Putamen (tissue), 1 donor: ENCODE results near the gene CTSZ.
"Not testable (repeated sequence)": the region's sequence is repeated elsewhere in the genome, so short reads cannot be mapped to it uniquely, and the experiment has no call there.

Source experiments
- DNase-seq: peaks from one replicate; pipeline ENCODE4 v3.0.0-alpha.2; 2016; ENCODE audit warnings: low spot score

Gene CTSZ

GRCh38 chr20:58978351-58979190 is 28.5 kb downstream of the CTSZ start:
- no peak for DNase-seq

GRCh38 chr20:58976061-58976730 is 30.9 kb downstream of the CTSZ start:
- no peak for DNase-seq

GRCh38 chr20:58975353-58975752 is 31.7 kb downstream of the CTSZ start:
- no peak for DNase-seq

GRCh38 chr20:58973866-58974265 is 33.2 kb downstream of the CTSZ start:
- DNase-seq, result no peak

GRCh38 chr20:58973179-58973578 is 33.9 kb downstream of the CTSZ start:
- no peak for DNase-seq

GRCh38 chr20:58971429-58971828 is 35.6 kb downstream of the CTSZ start:
- DNase-seq, result no peak

GRCh38 chr20:58970146-58970545 is 36.9 kb downstream of the CTSZ start:
- no peak for DNase-seq

GRCh38 chr20:58969439-58969838 is 37.6 kb downstream of the CTSZ start:
- DNase-seq, result no peak

- DNase-seq, result no peak
Observed at GRCh38 chr20:58967652-58968429, 39.2 kb downstream of the CTSZ start.

- DNase-seq, result no peak
Observed at GRCh38 chr20:58965270-58966064, 41.6 kb downstream of the CTSZ start.

GRCh38 chr20:58963922-58964321 is 43.1 kb downstream of the CTSZ start:
- DNase-seq, result not testable (repeated sequence)

- DNase-seq, result no peak
Observed at GRCh38 chr20:58963060-58963584, 43.9 kb downstream of the CTSZ start.

GRCh38 chr20:58959652-58960051 is 47.4 kb downstream of the CTSZ start:
- DNase-seq, result no peak

- DNase-seq, result no peak
Observed at GRCh38 chr20:58956078-58956477, 51.0 kb downstream of the CTSZ start.

GRCh38 chr20:58953050-58953449 is 54.0 kb downstream of the CTSZ start:
- no peak for DNase-seq

GRCh38 chr20:58950603-58951002 is 56.5 kb downstream of the CTSZ start:
- no peak for DNase-seq

GRCh38 chr20:58947797-58948388 is 59.2 kb downstream of the CTSZ start:
- not testable (repeated sequence) for DNase-seq

GRCh38 chr20:58945965-58946631 is 61.0 kb downstream of the CTSZ start:
- no peak for DNase-seq
